D721Med (cell line): Measurements from ENCODE around the gene KRT85.
"Not testable (repeated sequence)": the region's sequence is repeated elsewhere in the genome, so short reads cannot be mapped to it uniquely, and the experiment has no call there.

Experiments used
- DNase-seq: peaks from one replicate; pipeline ENCODE4 v3.0.0; 2011; ENCODE audit warnings: low spot score; ENCODE audit not compliant: insufficient read length
- FAIRE-seq: peaks from 2 replicates; lab custom pipeline; 2011; peaks lifted over from hg19 to GRCh38; lab: Jason Lieb, UNC
- TF ChIP-seq, protein P1 (sequence below): IDR thresholded peaks from 2 replicates; pipeline ENCODE4 v1.5.1; 2012; ENCODE audit warnings: mild to moderate bottlenecking, control low read depth; ENCODE audit not compliant: insufficient read depth; ENCODE audit errors: missing control alignments

Gene KRT85

GRCh38 chr12:52366738-52367485 is at the start of gene KRT85:
Gene KRT85 (minus strand): TSS chr12:52367481. CDS start chr12:52367405, 76 bp downstream.
- TF ChIP-seq, protein P1, sequence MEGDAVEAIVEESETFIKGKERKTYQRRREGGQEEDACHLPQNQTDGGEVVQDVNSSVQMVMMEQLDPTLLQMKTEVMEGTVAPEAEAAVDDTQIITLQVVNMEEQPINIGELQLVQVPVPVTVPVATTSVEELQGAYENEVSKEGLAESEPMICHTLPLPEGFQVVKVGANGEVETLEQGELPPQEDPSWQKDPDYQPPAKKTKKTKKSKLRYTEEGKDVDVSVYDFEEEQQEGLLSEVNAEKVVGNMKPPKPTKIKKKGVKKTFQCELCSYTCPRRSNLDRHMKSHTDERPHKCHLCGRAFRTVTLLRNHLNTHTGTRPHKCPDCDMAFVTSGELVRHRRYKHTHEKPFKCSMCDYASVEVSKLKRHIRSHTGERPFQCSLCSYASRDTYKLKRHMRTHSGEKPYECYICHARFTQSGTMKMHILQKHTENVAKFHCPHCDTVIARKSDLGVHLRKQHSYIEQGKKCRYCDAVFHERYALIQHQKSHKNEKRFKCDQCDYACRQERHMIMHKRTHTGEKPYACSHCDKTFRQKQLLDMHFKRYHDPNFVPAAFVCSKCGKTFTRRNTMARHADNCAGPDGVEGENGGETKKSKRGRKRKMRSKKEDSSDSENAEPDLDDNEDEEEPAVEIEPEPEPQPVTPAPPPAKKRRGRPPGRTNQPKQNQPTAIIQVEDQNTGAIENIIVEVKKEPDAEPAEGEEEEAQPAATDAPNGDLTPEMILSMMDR: no peak
- DNase-seq: no peak

DNA sequence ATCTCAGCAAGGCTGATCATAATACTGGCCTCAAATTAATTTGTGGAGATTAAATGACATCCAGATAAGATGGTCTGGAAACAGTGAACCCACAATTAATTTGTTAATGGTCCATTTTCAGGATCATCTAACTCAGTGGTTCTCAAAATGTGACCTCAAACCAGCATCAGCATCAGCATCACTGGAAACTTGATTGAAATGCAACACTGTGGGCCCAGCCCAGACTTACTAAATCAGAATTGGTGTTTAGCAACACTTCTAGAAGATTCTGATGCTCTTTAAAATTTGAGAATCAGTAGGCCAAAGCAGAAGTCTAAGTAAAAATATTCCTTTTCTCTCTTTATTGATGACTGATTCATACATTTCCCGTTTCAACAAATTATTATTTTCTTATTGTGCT is 49.5 kb upstream of the KRT85 start:
- DNase-seq (no peak), FAIRE-seq (no peak)
- TF ChIP-seq, protein P1: no peak

More at GRCh38 chr12:52366738-52367485, at the start of gene KRT85:
- FAIRE-seq: no peak

GRCh38 chr12:52415870-52416750 is 48.8 kb upstream of the KRT85 start:
- FAIRE-seq (no peak), DNase-seq (no peak)
- TF ChIP-seq, protein P1: no peak

DNA sequence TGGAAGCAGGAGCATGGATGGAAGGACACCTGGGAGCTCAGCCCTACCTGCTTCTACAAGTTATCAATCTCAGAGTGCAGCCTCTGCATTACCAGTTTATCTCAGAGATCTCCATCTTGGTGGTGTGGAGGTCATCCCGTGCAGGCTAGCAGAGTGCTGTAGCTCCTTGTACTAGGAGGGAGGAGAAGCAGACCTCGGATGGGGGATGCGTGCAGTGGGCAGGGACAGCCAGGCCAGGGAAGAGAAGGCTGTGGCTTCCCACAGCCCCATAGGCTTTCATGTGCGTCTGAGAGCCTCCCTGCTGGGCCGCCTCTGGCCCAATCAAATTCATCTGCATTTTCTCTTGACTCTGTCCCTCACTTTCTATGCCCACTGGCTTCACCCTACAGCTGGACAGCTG is 47.7 kb upstream of the KRT85 start:
- DNase-seq (no peak), FAIRE-seq (no peak)
- TF ChIP-seq, protein P1: no peak

DNA sequence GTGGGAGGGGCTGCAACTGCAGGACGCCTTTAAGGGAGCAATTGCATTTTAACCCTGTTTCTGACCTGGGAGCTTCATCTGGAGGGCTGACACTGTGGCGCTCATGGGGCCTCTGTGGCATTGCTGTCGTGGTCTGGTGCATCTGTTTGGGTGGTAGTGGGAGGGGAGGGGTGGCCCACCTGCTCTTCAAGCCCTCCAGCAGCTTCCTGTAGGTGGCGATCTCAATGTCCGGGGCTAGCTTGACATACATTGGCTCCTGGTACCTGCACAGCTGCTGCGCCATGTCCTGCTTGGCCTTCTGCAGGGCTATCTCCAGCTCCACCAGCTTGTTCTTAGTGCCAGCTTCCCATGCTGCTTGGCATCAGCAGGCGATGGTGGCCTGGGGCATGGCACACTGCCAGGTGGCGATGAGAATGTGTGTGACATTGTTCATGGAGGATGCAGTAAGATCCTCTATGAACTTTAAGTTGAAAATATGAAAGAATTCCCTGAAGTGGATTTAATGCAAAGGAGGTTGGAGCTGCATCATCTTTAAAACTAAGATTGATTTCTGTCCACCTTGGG is 46.6 kb upstream of the KRT85 start:
- TF ChIP-seq, protein P1: no peak
- FAIRE-seq (no peak), DNase-seq (no peak)

DNA sequence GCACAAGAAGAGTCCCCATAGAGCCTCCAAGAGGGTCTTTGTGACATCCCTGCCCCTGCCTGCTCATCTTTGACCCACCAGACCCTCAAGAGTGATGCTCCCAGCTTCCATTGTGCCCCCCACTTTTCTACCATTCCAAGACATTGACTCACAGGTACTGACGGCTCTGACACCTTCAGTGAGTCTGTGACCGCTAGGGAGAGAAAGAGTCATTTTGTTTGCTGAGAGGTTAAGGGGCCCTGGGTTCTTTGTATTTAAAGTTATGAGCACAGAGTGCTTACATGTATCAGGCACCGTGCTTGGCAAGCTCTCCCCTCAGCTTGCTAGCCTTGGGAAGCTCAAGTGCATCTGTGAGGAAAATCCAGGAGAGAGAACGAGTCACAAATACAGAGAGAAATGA is 45.9 kb upstream of the KRT85 start:
- TF ChIP-seq, protein P1: no peak
- no peak for FAIRE-seq
- no peak for DNase-seq

DNA sequence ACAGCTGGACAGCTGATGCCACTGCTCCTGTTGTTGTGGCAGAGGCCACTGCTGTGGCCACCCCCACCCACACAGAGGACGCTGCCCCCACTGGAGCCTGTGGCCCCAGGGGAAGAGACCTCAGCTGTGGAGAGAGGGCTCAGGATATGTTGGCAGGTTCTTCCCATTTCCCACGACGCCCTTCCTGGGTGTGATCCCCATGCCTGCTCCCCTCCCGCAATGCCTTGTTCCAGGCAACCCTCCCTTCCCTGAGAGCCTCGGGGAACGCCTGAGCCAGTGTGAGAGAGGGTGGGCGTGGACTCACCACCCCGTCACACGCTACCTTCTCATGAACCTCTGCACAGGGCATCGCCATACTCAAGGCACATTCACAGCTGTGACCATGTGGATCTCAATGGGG is 44.5 kb upstream of the KRT85 start:
- no peak for FAIRE-seq
- DNase-seq: no peak
- TF ChIP-seq, protein P1: no peak

DNA sequence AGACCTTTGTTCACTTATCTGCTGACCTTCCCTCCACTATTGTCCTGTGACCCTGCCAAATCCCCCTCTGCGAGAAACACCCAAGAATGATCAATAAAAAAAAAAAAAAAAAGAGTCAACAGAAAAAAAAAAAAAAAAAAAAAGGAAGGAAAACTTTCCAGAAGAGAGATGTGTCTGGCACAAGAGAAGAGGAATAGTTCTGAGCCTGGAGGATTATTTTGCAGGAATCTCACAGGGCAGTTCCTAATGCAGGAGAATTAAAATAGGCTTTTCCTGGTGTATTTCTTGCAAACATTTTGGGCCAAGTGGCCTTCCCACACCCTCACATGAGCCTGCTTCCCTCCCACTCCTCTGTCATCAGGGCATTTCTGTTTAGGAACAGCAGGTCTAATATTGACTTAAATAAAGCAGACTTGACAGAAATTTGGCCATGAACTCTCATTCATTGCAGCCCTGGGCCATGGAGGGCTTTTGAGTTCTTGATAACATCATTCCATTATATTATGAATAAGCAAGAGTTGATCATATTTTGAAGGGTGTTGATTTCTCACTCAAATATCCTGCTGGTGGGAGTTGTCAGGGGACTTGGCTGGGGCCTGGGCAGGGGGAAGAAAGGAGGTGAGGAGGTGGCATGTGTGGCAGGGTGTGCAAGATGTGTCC is 43.4 kb upstream of the KRT85 start:
- FAIRE-seq, DNase-seq: not testable (repeated sequence)
